Measurements from ENCODE around the gene TCTN1. TPM values are rescaled to one million over a fixed set of nuclear protein-coding genes. Genes with fewer than 3 reads are reported as not detected.
"Not testable (repeated sequence)": the region's sequence is repeated elsewhere in the genome, so short reads cannot be mapped to it uniquely, and the experiment has no call there.

TCTN1 gene
- polyA plus RNA-seq (2013, experiment 1 of 4): 48.7 TPM
- 62.7 TPM for polyA plus RNA-seq (2013, experiment 2 of 4)
- polyA plus RNA-seq (2013, experiment 3 of 4): 42.0 TPM
- 56.1 TPM for polyA plus RNA-seq (2013, experiment 4 of 4)

- Histone ChIP-seq H3K27ac (ENCODE audit: insufficient read depth, low read depth, low read length, poor library complexity, severe bottlenecking) (no peak within 1 kb of the TSS), H3K36me3 (ENCODE audit: control insufficient read depth, insufficient read depth, low read length) (no peaks in the 10 kb centered on the region), H3K4me1 (ENCODE audit: control insufficient read depth, insufficient read depth, low read length) (peaks cover 3% of the 10 kb centered on the region), H3K27me3 (ENCODE audit: control insufficient read depth, insufficient read depth, low read length, poor library complexity, severe bottlenecking) (no peaks in the 10 kb centered on the region), H3K4me3 (ENCODE audit: insufficient read depth, low read depth, low read length) (peak within 1 kb of the TSS; percentile 71), H3K9me3 (ENCODE audit: control insufficient read depth, low read length) (no peaks in the 10 kb centered on the region)
- 4 to 6% methylated on average over 60 of the region's 60 CpGs for WGBS, 2 experiments
Observed at GRCh38 chr12:110613771-110614684, at the start of gene TCTN1. Gene TCTN1, plus strand, starts transcription at chr12:110614129. Its CDS starts 54 bp downstream, at chr12:110614183.

GRCh38 chr12:110564471-110564991, 49.4 kb upstream of the TCTN1 start:
- Histone ChIP-seq H3K9me3 (ENCODE audit: control insufficient read depth, low read length) (no peaks in the 10 kb centered on the region), H3K4me3 (ENCODE audit: insufficient read depth, low read depth, low read length) (no peak overlapping the region), H3K27ac (ENCODE audit: insufficient read depth, low read depth, low read length, poor library complexity, severe bottlenecking) (no peak overlapping the region), H3K4me1 (ENCODE audit: control insufficient read depth, insufficient read depth, low read length) (no peaks in the 10 kb centered on the region), H3K36me3 (ENCODE audit: control insufficient read depth, insufficient read depth, low read length) (no peaks in the 10 kb centered on the region), H3K27me3 (ENCODE audit: control insufficient read depth, insufficient read depth, low read length, poor library complexity, severe bottlenecking) (no peaks in the 10 kb centered on the region)
- WGBS, 2 experiments: 95 to 98% methylated on average over 3 to 4 of the region's 8 CpGs

- Histone ChIP-seq H3K4me3 (ENCODE audit: insufficient read depth, low read depth, low read length) (no peak overlapping the region), H3K9me3 (ENCODE audit: control insufficient read depth, low read length) (no peaks in the 10 kb centered on the region), H3K27ac (ENCODE audit: insufficient read depth, low read depth, low read length, poor library complexity, severe bottlenecking) (no peak overlapping the region), H3K4me1 (ENCODE audit: control insufficient read depth, insufficient read depth, low read length) (no peaks in the 10 kb centered on the region), H3K27me3 (ENCODE audit: control insufficient read depth, insufficient read depth, low read length, poor library complexity, severe bottlenecking) (no peaks in the 10 kb centered on the region), H3K36me3 (ENCODE audit: control insufficient read depth, insufficient read depth, low read length) (no peaks in the 10 kb centered on the region)
- WGBS, 2 experiments: 92 to 96% methylated on average over 8 of the region's 8 CpGs
Observed at GRCh38 chr12:110565894-110566871, 47.7 kb upstream of the TCTN1 start.

- 93% methylated on average over 5 of the region's 5 CpGs for WGBS, 2 experiments
- Histone ChIP-seq H3K27ac (ENCODE audit: insufficient read depth, low read depth, low read length, poor library complexity, severe bottlenecking) (no peak overlapping the region), H3K36me3 (ENCODE audit: control insufficient read depth, insufficient read depth, low read length) (no peaks in the 10 kb centered on the region), H3K9me3 (ENCODE audit: control insufficient read depth, low read length) (peaks cover 3% of the 10 kb centered on the region), H3K4me1 (ENCODE audit: control insufficient read depth, insufficient read depth, low read length) (no peaks in the 10 kb centered on the region), H3K27me3 (ENCODE audit: control insufficient read depth, insufficient read depth, low read length, poor library complexity, severe bottlenecking) (no peaks in the 10 kb centered on the region), H3K4me3 (ENCODE audit: insufficient read depth, low read depth, low read length) (no peak overlapping the region)
Observed at GRCh38 chr12:110566993-110567392, 46.9 kb upstream of the TCTN1 start.

GRCh38 chr12:110568752-110569151, 45.2 kb upstream of the TCTN1 start:
- Histone ChIP-seq H3K4me1 (ENCODE audit: control insufficient read depth, insufficient read depth, low read length) (no peaks in the 10 kb centered on the region), H3K27ac (ENCODE audit: insufficient read depth, low read depth, low read length, poor library complexity, severe bottlenecking) (no peak overlapping the region), H3K4me3 (ENCODE audit: insufficient read depth, low read depth, low read length) (no peak overlapping the region), H3K9me3 (ENCODE audit: control insufficient read depth, low read length) (peaks cover 5% of the 10 kb centered on the region), H3K27me3 (ENCODE audit: control insufficient read depth, insufficient read depth, low read length, poor library complexity, severe bottlenecking) (no peaks in the 10 kb centered on the region), H3K36me3 (ENCODE audit: control insufficient read depth, insufficient read depth, low read length) (no peaks in the 10 kb centered on the region)
- 83 to 94% methylated on average over 6 of the region's 6 CpGs for WGBS, 2 experiments

GRCh38 chr12:110569838-110570237, 44.1 kb upstream of the TCTN1 start:
- H3K9me3 ChIP-seq (ENCODE audit: control insufficient read depth, low read length); H3K36me3 ChIP-seq (ENCODE audit: control insufficient read depth, insufficient read depth, low read length); H3K27me3 ChIP-seq (ENCODE audit: control insufficient read depth, insufficient read depth, low read length, poor library complexity, severe bottlenecking); H3K27ac ChIP-seq (ENCODE audit: insufficient read depth, low read depth, low read length, poor library complexity, severe bottlenecking); H3K4me3 ChIP-seq (ENCODE audit: insufficient read depth, low read depth, low read length); H3K4me1 ChIP-seq (ENCODE audit: control insufficient read depth, insufficient read depth, low read length): not testable (repeated sequence)
- WGBS, 2 experiments: no CpG with 5 or more reads among the region's 2 CpGs

- not testable (repeated sequence) for H3K4me3 ChIP-seq (ENCODE audit: insufficient read depth, low read depth, low read length); H3K27ac ChIP-seq (ENCODE audit: insufficient read depth, low read depth, low read length, poor library complexity, severe bottlenecking); H3K4me1 ChIP-seq (ENCODE audit: control insufficient read depth, insufficient read depth, low read length); H3K36me3 ChIP-seq (ENCODE audit: control insufficient read depth, insufficient read depth, low read length); H3K9me3 ChIP-seq (ENCODE audit: control insufficient read depth, low read length); H3K27me3 ChIP-seq (ENCODE audit: control insufficient read depth, insufficient read depth, low read length, poor library complexity, severe bottlenecking)
- 97% methylated on average over 13 to 16 of the region's 16 CpGs for WGBS, 2 experiments
Observed at GRCh38 chr12:110570798-110571197, 43.1 kb upstream of the TCTN1 start.

GRCh38 chr12:110574044-110574443, 39.9 kb upstream of the TCTN1 start:
- peaks cover 5% of the 10 kb centered on the region for H3K9me3 ChIP-seq (ENCODE audit: control insufficient read depth, low read length)
- no peaks in the 10 kb centered on the region for H3K27me3 ChIP-seq (ENCODE audit: control insufficient read depth, insufficient read depth, low read length, poor library complexity, severe bottlenecking)
- no peak overlapping the region for H3K4me3 ChIP-seq (ENCODE audit: insufficient read depth, low read depth, low read length)
- no peaks in the 10 kb centered on the region for H3K4me1 ChIP-seq (ENCODE audit: control insufficient read depth, insufficient read depth, low read length)
- no peak overlapping the region for H3K27ac ChIP-seq (ENCODE audit: insufficient read depth, low read depth, low read length, poor library complexity, severe bottlenecking)
- no CpG with 5 or more reads among the region's 1 CpG for WGBS, 2 experiments
- no peaks in the 10 kb centered on the region for H3K36me3 ChIP-seq (ENCODE audit: control insufficient read depth, insufficient read depth, low read length)

GRCh38 chr12:110574717-110575230, 39.2 kb upstream of the TCTN1 start:
- 94 to 96% methylated on average over 10 of the region's 10 CpGs for whole genome bisulfite sequencing, 2 experiments
- not testable (repeated sequence) for H3K27me3 ChIP-seq (ENCODE audit: control insufficient read depth, insufficient read depth, low read length, poor library complexity, severe bottlenecking); H3K36me3 ChIP-seq (ENCODE audit: control insufficient read depth, insufficient read depth, low read length); H3K9me3 ChIP-seq (ENCODE audit: control insufficient read depth, low read length); H3K4me3 ChIP-seq (ENCODE audit: insufficient read depth, low read depth, low read length); H3K4me1 ChIP-seq (ENCODE audit: control insufficient read depth, insufficient read depth, low read length); H3K27ac ChIP-seq (ENCODE audit: insufficient read depth, low read depth, low read length, poor library complexity, severe bottlenecking)

All from ectodermal cell (in vitro differentiated cells).